Effector memory CD8-positive, alpha-beta T cell (primary cell): ENCODE measurements around the gene ERMN.
A peak's percentile ranks its signal among the peaks of the same experiment; 100 is the strongest.
"Not testable (repeated sequence)": the region's sequence is repeated elsewhere in the genome, so short reads cannot be mapped to it uniquely, and the experiment has no call there.

Source experiments
- ATAC-seq: fragments of 150-1000 bp; cut with Tn5 transposase; replicated peaks from 2 replicates; pipeline ENCODE4 v1.10.0; 2021; ENCODE audit warnings: mild to moderate bottlenecking, moderate library complexity
- DNase-seq, 3 experiments: peaks; one replicate each; pipeline ENCODE4 v3.0.0; 2021
- H3K27ac Mint-ChIP-seq, 2 donors: one replicate each; pipeline ENCODE4 v1.8.0; 2022; ENCODE audit warnings: mild to moderate bottlenecking in 2 of 2, mixed read lengths in 2 of 2, moderate library complexity in 2 of 2
- H3K27me3 Mint-ChIP-seq, 2 donors: one replicate each; pipeline ENCODE4 v1.8.0; 2022; ENCODE audit warnings: mixed read lengths in 2 of 2
- H3K36me3 Mint-ChIP-seq: one replicate; pipeline ENCODE4 v1.8.0; 2022; ENCODE audit warnings: mild to moderate bottlenecking, moderate library complexity, mixed read lengths; ENCODE audit not compliant: insufficient read depth
- H3K4me1 Mint-ChIP-seq, 2 donors: one replicate each; pipeline ENCODE4 v1.8.0; 2022; ENCODE audit warnings: low read depth in 2 of 2, mixed read lengths in 2 of 2
- H3K4me3 Mint-ChIP-seq, 2 donors: one replicate each; pipeline ENCODE4 v1.8.0; 2022; ENCODE audit warnings: mild to moderate bottlenecking in 2 of 2, mixed read lengths in 2 of 2, moderate library complexity in 2 of 2
- H3K9me3 Mint-ChIP-seq, 2 donors: one replicate each; pipeline ENCODE4 v1.8.0; 2022; ENCODE audit warnings: mixed read lengths in 2 of 2

Gene ERMN

DNA sequence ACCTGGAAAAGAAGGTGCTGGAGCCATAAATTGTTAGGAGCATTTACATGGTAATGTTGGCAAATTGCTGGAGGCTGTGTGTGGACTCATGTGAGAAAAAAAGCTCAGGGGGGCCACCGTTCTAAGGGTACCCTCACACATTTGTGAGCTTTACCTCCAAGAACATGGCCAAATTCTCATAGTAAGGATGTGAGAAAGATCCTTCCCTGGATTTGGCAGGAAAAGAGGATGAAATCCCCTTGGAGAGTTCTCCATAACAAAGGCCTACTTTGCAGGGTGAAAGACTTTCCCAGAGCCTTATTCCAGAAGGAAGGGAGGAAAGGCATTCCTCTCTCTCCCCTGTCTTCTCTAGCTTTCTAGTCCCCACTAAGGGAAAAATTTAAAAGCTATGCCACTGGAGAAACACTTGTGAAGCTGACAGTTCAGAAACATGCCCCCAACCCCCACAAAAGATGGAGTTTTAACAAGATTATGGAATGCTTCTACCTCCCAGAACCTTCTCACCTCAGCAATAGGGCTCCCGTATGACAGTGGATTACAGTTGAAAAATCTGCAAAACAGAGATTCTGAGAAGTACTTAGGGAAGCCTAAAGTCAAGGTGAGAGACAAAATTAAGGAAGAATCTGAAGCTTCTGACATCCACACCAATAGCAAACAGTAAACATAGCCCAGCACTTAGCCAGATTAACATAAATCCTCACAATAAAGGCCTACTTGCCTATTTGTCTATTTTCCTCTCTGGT is 20.2 kb upstream of the ERMN start:
- Mint-ChIP-seq H3K27me3 (no peaks in the 10 kb centered on the region), H3K9me3 (peaks cover 25 to 44% of the 10 kb centered on the region in 2 donors), H3K27ac (no peak overlapping the region), H3K4me1 (peaks cover 4 to 14% of the 10 kb centered on the region in 2 donors), H3K4me3 (no peak overlapping the region), H3K36me3 (peaks cover 2% of the 10 kb centered on the region)
- DNase-seq = no peak
- ATAC-seq = no peak

DNA sequence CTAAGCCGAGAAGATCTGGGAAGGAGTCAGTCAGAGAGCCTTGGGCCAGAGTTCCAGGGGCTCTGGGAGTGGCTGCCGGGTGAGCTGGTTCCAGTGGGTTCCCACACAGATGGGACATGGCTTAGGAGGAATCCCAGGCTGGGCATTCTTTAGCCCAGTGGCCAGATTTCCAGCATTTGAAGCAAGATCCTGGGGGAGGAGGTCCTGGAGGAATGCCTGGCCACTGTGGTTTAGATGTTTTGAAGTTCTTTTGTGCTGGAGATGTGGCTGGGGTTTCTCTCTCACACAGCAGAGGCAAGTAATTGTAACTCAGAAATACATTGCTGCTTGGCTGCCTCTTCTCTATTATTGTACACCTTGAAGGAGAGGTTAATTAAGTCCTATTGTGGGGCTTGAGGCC is 15.8 kb upstream of the ERMN start:
- Mint-ChIP-seq H3K27ac (peak overlapping the region in 1 of 2 donors; percentile 59), H3K9me3 (peaks cover 25 to 44% of the 10 kb centered on the region in 2 donors)
- H3K36me3 Mint-ChIP-seq, ATAC-seq, DNase-seq, H3K4me3 Mint-ChIP-seq, H3K4me1 Mint-ChIP-seq, H3K27me3 Mint-ChIP-seq: not testable (repeated sequence)

DNA sequence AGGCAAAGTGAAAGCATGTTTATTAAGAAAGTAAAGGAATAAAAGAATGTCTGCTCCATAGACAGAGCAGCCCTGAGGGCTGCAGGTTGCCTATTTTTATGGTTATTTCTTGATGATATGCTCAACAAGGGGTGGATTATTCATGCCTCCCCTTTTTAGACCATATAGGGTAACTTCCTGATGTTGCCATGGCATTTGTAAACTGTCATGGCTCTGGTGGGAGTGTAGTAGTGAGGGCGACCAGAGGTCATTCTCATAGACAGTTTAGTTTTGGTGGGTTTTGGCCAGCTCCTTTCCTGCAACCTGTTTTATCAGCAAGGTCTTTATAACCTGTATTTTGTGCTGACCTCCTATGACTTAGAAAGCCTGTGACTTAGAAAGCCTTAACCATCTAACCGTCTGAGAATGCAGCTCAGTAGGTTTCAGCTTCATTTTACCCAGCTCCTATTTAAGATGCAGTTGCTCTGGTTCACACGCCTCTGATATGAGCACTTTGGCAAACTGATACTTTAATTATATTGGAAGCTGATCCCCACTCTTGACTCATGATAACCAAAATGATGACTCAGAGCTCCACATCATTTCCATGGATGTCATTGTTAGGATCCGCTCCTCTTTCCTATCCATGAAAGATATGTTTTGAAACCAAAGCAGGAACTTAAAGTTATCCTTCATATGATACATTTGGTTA is 14.5 kb upstream of the ERMN start:
- DNase-seq (no peak), ATAC-seq (no peak)
- H3K27ac Mint-ChIP-seq = no peak overlapping the region
- no peak overlapping the region for H3K4me3 Mint-ChIP-seq
- H3K36me3 Mint-ChIP-seq = peaks cover 2% of the 10 kb centered on the region
- no peaks in the 10 kb centered on the region for H3K27me3 Mint-ChIP-seq
- H3K4me1 Mint-ChIP-seq = peaks cover 9 to 12% of the 10 kb centered on the region in 2 donors
- peaks cover 22 to 41% of the 10 kb centered on the region in 2 donors for H3K9me3 Mint-ChIP-seq

DNA sequence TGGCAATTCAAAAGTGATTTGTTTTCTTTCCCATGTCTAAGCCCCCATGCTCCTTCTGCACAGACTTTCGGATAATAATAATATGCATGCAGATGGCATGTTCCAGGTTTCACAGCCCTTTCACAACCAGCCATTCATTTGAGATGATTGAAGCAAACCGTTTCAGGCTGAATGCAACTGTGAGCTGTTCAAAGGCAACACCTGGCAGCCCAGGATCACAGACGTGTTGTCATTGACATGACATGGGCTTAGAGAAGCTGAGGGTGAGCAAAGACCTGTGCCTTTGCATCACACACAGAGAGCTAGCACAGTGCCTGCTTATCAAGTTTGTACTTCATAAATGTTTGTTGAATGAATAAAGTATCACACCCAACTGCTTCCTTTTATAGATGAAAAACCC is 12.4 kb upstream of the ERMN start:
- DNase-seq (no peak), ATAC-seq (no peak)
- Mint-ChIP-seq H3K36me3 (no peaks in the 10 kb centered on the region), H3K4me1 (peaks cover 9 to 27% of the 10 kb centered on the region in 2 donors), H3K4me3 (no peak overlapping the region), H3K9me3 (peaks cover 7 to 20% of the 10 kb centered on the region in 2 donors), H3K27me3 (no peaks in the 10 kb centered on the region), H3K27ac (no peak overlapping the region)

DNA sequence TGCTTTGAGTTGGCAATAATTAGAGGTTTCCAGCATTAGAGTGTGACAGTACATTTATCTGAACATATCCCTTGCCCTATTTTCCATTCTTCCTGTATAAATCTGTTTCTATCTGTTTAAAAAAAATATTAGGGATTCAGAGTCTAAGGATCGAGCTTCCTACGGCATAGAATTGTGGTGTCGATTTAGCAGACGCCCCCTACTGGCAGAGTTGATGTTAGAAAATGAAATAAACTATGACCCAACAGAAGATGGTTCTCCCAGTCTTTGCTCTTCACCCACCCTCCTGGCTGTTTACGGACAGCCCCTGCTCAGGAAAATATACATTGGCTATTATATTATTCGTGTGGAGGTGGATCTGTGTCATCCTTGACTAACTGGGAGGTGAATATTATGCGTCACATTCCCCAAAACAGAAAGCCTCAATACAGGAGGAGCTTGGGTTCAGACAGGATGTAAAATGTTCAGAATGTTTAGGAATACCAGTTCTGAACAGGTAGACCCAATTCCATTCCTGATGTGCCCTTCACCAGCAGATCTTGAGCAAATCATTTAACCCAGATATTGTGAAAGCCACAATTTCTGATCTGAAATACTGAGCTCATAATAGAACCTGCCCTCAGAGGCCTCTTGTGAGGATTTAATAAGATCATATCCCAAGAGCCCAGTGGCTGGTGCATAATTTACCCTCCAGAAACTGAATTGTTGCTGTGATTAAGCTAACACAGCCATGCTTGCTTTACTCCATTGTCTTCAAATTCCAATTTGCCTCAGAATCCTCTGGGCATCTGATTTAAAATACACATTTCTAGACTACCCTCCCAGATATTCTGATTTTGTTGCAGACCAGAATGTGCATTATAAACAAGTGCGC is 10.8 kb upstream of the ERMN start:
- peaks cover 22 to 43% of the 10 kb centered on the region in 2 donors for H3K4me1 Mint-ChIP-seq
- peak overlapping the region in 1 of 2 donors; percentile 83 for H3K27ac Mint-ChIP-seq
- peaks cover 0 to 4% of the 10 kb centered on the region in 2 donors for H3K9me3 Mint-ChIP-seq
- H3K36me3 Mint-ChIP-seq = peaks cover 4% of the 10 kb centered on the region
- H3K27me3 Mint-ChIP-seq = no peaks in the 10 kb centered on the region
- H3K4me3 Mint-ChIP-seq = peak overlapping the region; percentile 45 to 65
- ATAC-seq = peak; percentile 38
- DNase-seq = peak; percentile 36 to 50 (median 45)

DNA sequence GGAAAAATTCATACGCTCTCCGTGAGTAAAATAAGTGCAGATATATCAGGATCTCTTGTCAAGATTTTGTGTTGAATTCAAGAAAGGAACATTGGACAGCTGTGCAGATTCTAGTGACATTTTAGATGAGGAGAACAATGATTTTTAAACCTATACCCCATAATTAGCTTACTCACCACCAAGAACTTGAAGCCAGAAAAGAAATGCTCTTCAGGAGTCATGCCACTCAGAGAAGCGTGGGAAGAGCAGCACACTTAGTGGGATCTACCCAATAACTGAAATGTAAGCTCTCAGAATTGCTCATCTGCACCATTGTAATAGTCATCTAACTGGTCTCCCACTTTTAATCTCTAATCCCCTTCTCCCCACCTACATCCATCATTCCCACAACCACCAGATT is 9.2 kb upstream of the ERMN start:
- H3K27ac Mint-ChIP-seq = peak overlapping the region in 1 of 2 donors; percentile 2
- H3K36me3 Mint-ChIP-seq = peaks cover 4% of the 10 kb centered on the region
- H3K4me1 Mint-ChIP-seq = peaks cover 33 to 57% of the 10 kb centered on the region in 2 donors
- DNase-seq (no peak), ATAC-seq (no peak)
- no peaks in the 10 kb centered on the region for H3K9me3 Mint-ChIP-seq
- peak overlapping the region in 1 of 2 donors; percentile 18 for H3K4me3 Mint-ChIP-seq
- no peaks in the 10 kb centered on the region for H3K27me3 Mint-ChIP-seq

DNA sequence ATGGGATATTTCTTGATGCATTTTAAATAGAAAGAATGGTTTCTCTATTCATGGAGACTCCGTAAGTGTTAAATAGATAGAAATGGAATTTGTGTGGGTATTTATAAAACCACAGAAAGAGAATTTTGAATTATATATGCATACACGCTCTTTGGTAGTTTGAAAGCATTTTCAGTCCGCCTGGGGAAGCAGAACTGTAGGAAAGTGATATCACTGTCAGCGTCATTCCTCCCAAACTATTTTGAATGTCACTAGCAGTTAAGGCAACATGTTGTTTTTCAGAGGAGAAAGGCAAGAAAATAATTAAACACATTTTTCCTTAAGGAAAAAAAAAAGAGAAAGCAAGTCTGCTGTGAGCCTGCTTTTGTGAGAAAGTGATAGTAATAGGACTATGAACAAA is 8.7 kb upstream of the ERMN start:
- H3K27me3 Mint-ChIP-seq = no peaks in the 10 kb centered on the region
- ATAC-seq (no peak), DNase-seq (no peak)
- H3K9me3 Mint-ChIP-seq = no peaks in the 10 kb centered on the region
- H3K4me1 Mint-ChIP-seq = peaks cover 33 to 58% of the 10 kb centered on the region in 2 donors
- peak overlapping the region in 1 of 2 donors; percentile 18 for H3K4me3 Mint-ChIP-seq
- H3K27ac Mint-ChIP-seq = peak overlapping the region in 1 of 2 donors; percentile 2
- H3K36me3 Mint-ChIP-seq = peaks cover 4% of the 10 kb centered on the region

DNA sequence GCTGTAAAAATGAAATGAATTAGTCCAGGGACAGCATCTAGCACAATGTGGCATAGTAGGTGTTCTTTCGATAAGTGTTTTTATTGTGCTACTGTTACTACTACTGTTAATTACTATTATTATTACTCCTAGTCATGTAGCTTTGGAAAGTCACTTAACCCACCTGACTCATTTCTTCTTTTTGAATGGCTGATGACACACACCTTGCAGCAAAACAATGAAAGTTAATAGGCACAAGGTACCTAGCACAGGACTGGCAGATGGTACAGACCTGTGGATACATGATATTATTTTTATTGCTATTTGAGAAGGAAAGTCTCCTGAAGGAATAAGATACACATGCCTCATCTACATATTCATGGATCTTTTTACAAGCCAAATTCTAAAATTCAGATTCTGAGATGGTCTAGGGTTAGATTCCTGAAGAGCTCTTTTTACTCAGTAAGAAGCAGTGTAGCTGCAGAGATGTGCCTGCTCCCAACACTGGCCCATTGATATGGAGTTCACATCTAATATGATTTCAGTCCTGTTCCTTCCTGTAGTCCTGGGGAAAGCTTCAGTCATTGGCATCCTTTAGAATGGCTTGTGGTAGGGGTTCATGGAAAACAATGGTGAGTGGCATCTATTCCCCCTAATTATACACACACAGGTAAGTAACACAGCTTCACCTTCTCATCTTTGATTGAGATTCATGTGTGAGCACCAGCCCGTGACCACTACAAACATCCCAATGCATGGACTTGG is 7.9 kb upstream of the ERMN start:
- ATAC-seq (no peak), DNase-seq (no peak)
- Mint-ChIP-seq H3K9me3 (no peaks in the 10 kb centered on the region), H3K4me1 (peaks cover 33 to 62% of the 10 kb centered on the region in 2 donors), H3K27me3 (no peaks in the 10 kb centered on the region), H3K4me3 (no peak overlapping the region), H3K36me3 (peaks cover 4% of the 10 kb centered on the region), H3K27ac (peak overlapping the region; percentile 81 to 93)

DNA sequence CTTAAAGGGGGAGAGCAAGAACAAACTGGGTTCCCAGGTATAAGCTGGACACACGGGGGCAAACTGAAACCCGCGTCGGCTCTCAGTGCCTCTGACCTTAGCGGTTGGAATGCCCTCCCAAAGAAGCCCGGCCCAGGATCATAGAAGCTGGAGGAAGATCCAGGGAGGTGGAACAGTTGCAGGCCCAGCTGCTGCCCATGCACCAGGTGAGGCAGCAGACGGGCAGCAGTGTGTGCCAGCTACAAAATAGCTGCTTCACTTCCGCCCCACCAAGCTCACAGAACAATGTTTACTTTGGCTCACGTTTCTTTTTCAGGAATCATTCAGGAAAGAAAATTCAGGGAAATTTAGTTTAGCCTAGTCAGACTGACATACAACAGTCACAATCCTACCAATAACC is 3.9 kb upstream of the ERMN start:
- Mint-ChIP-seq H3K36me3 (peaks cover 4% of the 10 kb centered on the region), H3K4me3 (no peak overlapping the region), H3K27ac (peak overlapping the region in 1 of 2 donors; percentile 81), H3K9me3 (no peaks in the 10 kb centered on the region), H3K27me3 (no peaks in the 10 kb centered on the region), H3K4me1 (peaks cover 35 to 57% of the 10 kb centered on the region in 2 donors)
- ATAC-seq (no peak), DNase-seq (no peak)

DNA sequence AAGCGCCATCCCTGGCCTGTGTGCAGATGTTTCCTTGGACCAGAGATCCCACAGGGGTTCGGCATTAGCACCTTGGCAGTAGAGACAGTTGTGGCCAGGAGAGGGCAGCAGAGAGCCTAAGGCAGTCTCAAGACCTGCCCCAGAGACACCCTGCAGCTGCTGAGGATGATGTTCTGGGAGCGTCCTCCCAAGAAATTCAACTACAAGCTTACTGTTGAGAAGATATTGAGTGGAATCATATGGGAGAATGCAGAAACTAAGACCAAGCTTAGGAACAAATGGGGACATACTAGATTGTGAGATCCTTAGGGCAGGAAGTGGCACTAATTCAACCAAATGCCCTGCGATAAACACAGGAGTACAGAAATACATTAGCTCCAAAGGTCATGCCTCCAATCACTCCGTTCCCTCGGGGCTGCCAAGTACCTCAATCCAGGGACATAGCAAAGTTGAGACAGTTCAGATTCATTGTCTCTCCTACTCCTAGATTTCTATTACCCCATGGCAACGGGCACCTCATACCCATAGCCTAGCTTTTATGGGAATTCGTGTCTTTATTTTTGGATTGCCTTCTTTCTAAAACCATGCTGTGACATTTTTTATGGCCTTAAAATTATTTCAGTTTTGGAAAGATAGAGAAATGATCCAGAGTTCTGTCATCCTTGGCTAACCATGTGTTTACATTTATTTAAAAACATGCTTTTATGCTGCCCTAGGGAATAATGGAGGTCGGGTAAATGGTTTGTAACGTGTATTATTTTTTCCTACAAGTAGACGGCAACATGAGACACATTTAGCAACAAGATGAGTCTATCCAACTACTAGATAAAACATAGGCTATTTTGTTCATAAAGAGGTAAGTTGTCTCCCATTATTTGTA is 2.2 kb upstream of the ERMN start:
- DNase-seq (peak; percentile 81 to 84 (median 82)), ATAC-seq (peak; percentile 86)
- Mint-ChIP-seq H3K27ac (peak overlapping the region; percentile 23 to 74), H3K4me1 (peaks cover 33 to 45% of the 10 kb centered on the region in 2 donors), H3K27me3 (no peaks in the 10 kb centered on the region), H3K4me3 (peak overlapping the region; percentile 63 to 64), H3K36me3 (peaks cover 8% of the 10 kb centered on the region), H3K9me3 (no peaks in the 10 kb centered on the region)

DNA sequence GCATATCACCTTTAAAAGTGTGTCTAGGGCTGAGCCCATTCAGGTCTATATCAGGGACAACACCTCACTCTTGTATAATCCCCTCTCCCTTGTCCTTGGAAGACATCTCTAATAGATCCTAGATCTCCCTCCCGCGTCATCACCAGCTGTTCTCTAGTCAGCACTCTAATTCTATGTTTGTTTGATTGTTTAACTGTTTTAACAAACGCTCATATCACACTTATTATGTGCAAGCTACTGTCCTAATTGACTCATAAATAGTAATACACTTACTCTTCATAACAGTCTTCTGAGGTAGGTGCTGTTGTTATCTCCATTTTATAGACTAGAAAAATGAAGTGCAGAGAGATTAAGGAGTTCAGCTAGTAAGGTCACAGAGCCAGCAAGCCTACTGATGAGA is 1.6 kb upstream of the ERMN start:
- Mint-ChIP-seq H3K4me1 (peaks cover 26 to 38% of the 10 kb centered on the region in 2 donors), H3K27ac (peak overlapping the region; percentile 23 to 74), H3K27me3 (no peaks in the 10 kb centered on the region), H3K36me3 (peaks cover 5% of the 10 kb centered on the region), H3K9me3 (no peaks in the 10 kb centered on the region), H3K4me3 (peak overlapping the region; percentile 63 to 64)
- DNase-seq = no peak
- peak; percentile 2 for ATAC-seq

DNA sequence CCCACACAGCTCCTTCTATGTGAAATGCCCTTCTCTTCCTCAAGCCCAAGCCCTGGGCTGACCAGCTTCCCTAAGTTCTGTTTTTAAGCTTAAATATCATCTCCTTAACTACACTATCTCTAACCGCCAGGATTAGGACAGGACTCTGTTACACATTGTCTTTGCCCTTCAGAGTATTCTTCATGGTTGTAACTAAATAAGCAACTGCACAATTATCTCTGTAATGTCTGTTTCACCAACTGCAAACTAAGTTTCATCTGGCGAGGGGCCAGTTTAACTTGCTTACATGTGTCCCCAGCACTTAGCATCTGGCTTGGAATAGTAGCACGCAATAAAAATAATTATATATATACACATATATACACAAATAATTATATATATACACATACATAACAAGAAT is 1.1 kb upstream of the ERMN start:
- ATAC-seq = no peak
- Mint-ChIP-seq H3K27ac (no peak overlapping the region), H3K4me1 (peaks cover 24 to 33% of the 10 kb centered on the region in 2 donors), H3K4me3 (no peak overlapping the region), H3K36me3 (peaks cover 5% of the 10 kb centered on the region), H3K9me3 (no peaks in the 10 kb centered on the region), H3K27me3 (no peaks in the 10 kb centered on the region)
- DNase-seq = no peak
